Panc1 (cell line): ENCODE data around the gene GPR176. TPM values are rescaled to one million over a fixed set of nuclear protein-coding genes. Genes with fewer than 3 reads are reported as not detected.

Source experiments
- ATAC-seq: fragments of 200-7000 bp; cut with Tn5 transposase; 2 replicates; pipeline ENCODE4 v1.9.1; 2020; ENCODE audit warnings: mild to moderate bottlenecking, moderate library complexity
- BruUV-seq: library from RNA; stranded (reverse); fragments of 400-500 nt; replicated peaks from 2 replicates; lab custom pipeline; 2021; lab: Mats Ljungman, UMichigan
- CTCF ChIA-PET: fragments of 300-600 bp; sonication (Branson Sonifier 250); formaldehyde crosslinking; loops from one replicate; lab custom pipeline; 2022; ENCODE audit warnings: antibody characterized with exemption; lab: Charles Lee
- POLR2A ChIA-PET: fragments of 300-600 bp; sonication (Branson Sonifier 250); formaldehyde crosslinking; loops from one replicate; lab custom pipeline; 2022; ENCODE audit warnings: antibody characterized with exemption; lab: Charles Lee
- DNase-seq: peaks from one replicate; pipeline ENCODE4 v3.0.0-alpha.2; 2010; ENCODE audit warnings: low read depth, low spot score
- H3K27ac ChIP-seq: 2 replicates; pipeline ENCODE4 v1.5.1; 2011; ENCODE audit warnings: mild to moderate bottlenecking, low read length, inconsistent platforms
- H3K27me3 ChIP-seq: fragments of 200-500 bp; sonication (Bioruptor generic); 2 replicates; pipeline ENCODE4 v1.6.0; 2014; ENCODE audit warnings: low read length, inconsistent platforms; ENCODE audit not compliant: control insufficient read depth, insufficient read depth
- H3K36me3 ChIP-seq: fragments of 200-500 bp; sonication (Bioruptor generic); 2 replicates; pipeline ENCODE4 v1.5.1; 2014; ENCODE audit warnings: inconsistent platforms, mild to moderate bottlenecking, low read length, moderate library complexity; ENCODE audit not compliant: control insufficient read depth, insufficient read depth
- H3K4me1 ChIP-seq: 2 replicates; pipeline ENCODE4 v1.5.1; 2011; ENCODE audit warnings: inconsistent platforms, mild to moderate bottlenecking, low read length, moderate library complexity; ENCODE audit not compliant: control insufficient read depth, insufficient read depth
- H3K4me3 ChIP-seq, 2 experiments: 2 replicates each; pipeline ENCODE4 v1.5.1; 2011 to 2012; ENCODE audit warnings: low read depth in 2 of 2, low read length in 2 of 2, mild to moderate bottlenecking in 2 of 2, inconsistent platforms in 1 of 2, moderate library complexity in 1 of 2
- H3K9me3 ChIP-seq: fragments of 200-500 bp; sonication (Bioruptor generic); 2 replicates; pipeline ENCODE4 v1.5.1; 2014; ENCODE audit warnings: low read depth, mild to moderate bottlenecking, inconsistent platforms, low read length, moderate library complexity; ENCODE audit not compliant: control insufficient read depth, insufficient read depth
- POLR2AphosphoS5 ChIP-seq: IDR thresholded peaks from 2 replicates; pipeline ENCODE4 v1.6.1; 2012; ENCODE audit warnings: mild to moderate bottlenecking, low read depth, low read length, moderate library complexity
- REST ChIP-seq, 2 experiments: IDR thresholded peaks; 2 replicates each; pipeline ENCODE4 v1.6.1; 2011 to 2012; ENCODE audit warnings: low read depth in 2 of 2, control low read depth in 1 of 2, low read length in 1 of 2, mild to moderate bottlenecking in 1 of 2, moderate library complexity in 1 of 2; ENCODE audit not compliant: insufficient read depth in 1 of 2
- SIN3A ChIP-seq: IDR thresholded peaks from 2 replicates; pipeline ENCODE4 v1.6.1; 2012; ENCODE audit warnings: low read depth, mild to moderate bottlenecking, low read length, moderate library complexity, borderline replicate concordance; ENCODE audit not compliant: insufficient read depth
- TCF7L2 ChIP-seq: IDR thresholded peaks from 2 replicates; pipeline ENCODE4 v1.6.1; 2011; ENCODE audit warnings: mild to moderate bottlenecking, low read depth, low read length, inconsistent platforms
- in situ Hi-C: cut with HindIII; loops from 2 replicates; pipeline ENCODE4 v1.10.0; 2016; ENCODE audit warnings: low sequenced_read_pairs, low pct_unique_long_range_greater_than_20kb
- intact Hi-C: fragments of 100-400 bp; cut with micrococcal nuclease; formaldehyde crosslinking; loops from one replicate; pipeline ENCODE4 v1.10.0; 2022; ENCODE audit not compliant: unreplicated experiment
- total RNA-seq: library from RNA; stranded (reverse); gene quantifications from one replicate; pipeline ENCODE4 v1.2.1, GENCODE V29; 2021; ENCODE audit not compliant: unreplicated experiment
- TF ChIP-seq, protein P1 (sequence below): fragments of 450-650 bp; IDR thresholded peaks from 2 replicates; pipeline ENCODE4 v1.5.1; 2017; ENCODE audit warnings: mild to moderate bottlenecking

Gene GPR176
- total RNA-seq, 1 experiment from 2014 or later, result 12.7 TPM

GRCh38 chr15:39776068-39776467, 144.0 kb downstream of the GPR176 start:
- Histone ChIP-seq H3K4me3 (no peak overlapping the region), H3K4me1 (no peaks in the 10 kb centered on the region), H3K9me3 (no peaks in the 10 kb centered on the region), H3K36me3 (no peaks in the 10 kb centered on the region), H3K27ac (no peak overlapping the region), H3K27me3 (no peaks in the 10 kb centered on the region)
- no TSS peak for BruUV-seq
- ATAC-seq, result no peak
- no peak for TF ChIP-seq SIN3A
- no peak for TF ChIP-seq POLR2AphosphoS5
- no peak for TF ChIP-seq TCF7L2
- TF ChIP-seq, protein P1, sequence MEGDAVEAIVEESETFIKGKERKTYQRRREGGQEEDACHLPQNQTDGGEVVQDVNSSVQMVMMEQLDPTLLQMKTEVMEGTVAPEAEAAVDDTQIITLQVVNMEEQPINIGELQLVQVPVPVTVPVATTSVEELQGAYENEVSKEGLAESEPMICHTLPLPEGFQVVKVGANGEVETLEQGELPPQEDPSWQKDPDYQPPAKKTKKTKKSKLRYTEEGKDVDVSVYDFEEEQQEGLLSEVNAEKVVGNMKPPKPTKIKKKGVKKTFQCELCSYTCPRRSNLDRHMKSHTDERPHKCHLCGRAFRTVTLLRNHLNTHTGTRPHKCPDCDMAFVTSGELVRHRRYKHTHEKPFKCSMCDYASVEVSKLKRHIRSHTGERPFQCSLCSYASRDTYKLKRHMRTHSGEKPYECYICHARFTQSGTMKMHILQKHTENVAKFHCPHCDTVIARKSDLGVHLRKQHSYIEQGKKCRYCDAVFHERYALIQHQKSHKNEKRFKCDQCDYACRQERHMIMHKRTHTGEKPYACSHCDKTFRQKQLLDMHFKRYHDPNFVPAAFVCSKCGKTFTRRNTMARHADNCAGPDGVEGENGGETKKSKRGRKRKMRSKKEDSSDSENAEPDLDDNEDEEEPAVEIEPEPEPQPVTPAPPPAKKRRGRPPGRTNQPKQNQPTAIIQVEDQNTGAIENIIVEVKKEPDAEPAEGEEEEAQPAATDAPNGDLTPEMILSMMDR, result no peak
- no peak for TF ChIP-seq REST (IDR thresholded peaks at IDR 0.05; ENCODE audit: insufficient read depth in 1 of 2, low read depth in 2 of 2, low read length in 1 of 2)
- intact Hi-C loops (no loop called here), in situ Hi-C loops (no loop called here)
- POLR2A ChIA-PET, result no interaction called here
- CTCF ChIA-PET, result no interaction called here
- DNase-seq, result no peak

GRCh38 chr15:39774688-39775267, 145.3 kb downstream of the GPR176 start:
- Histone ChIP-seq H3K36me3 (no peaks in the 10 kb centered on the region), H3K27me3 (no peaks in the 10 kb centered on the region), H3K4me1 (peaks cover 3% of the 10 kb centered on the region; the same call in 1 of the 2 replicates), H3K27ac (no peak overlapping the region), H3K9me3 (no peaks in the 10 kb centered on the region), H3K4me3 (no peak overlapping the region)
- DNase-seq (no peak), ATAC-seq (no peak)
- no TSS peak for BruUV-seq
- TF ChIP-seq POLR2AphosphoS5, result no peak
- TF ChIP-seq, protein P1, result no peak
- no peak for TF ChIP-seq REST (IDR thresholded peaks at IDR 0.05; ENCODE audit: insufficient read depth in 1 of 2, low read depth in 2 of 2, low read length in 1 of 2)
- no peak for TF ChIP-seq TCF7L2
- no peak for TF ChIP-seq SIN3A
- POLR2A ChIA-PET, result interaction anchor here (0.7 kb wide), 2 partner anchors 88 to 168 kb away, joined by 3 to 4 read pairs; no protein-coding TSS in a partner anchor
- CTCF ChIA-PET, result no interaction called here
- intact Hi-C loops (no loop called here), in situ Hi-C loops (no loop called here)
